Cardiac septum (tissue), 1 donor: ENCODE data around the gene CHST11. TPM values are rescaled to one million over a fixed set of nuclear protein-coding genes. Genes with fewer than 3 reads are reported as not detected.

ENCODE experiments used
- DNase-seq: peaks from one replicate; pipeline ENCODE4 v3.0.0-alpha.2; 2020; ENCODE audit warnings: low spot score
- intact Hi-C: fragments of 100-400 bp; cut with DNase I; formaldehyde crosslinking; loops from one replicate; pipeline ENCODE4 v1.14.0; 2022
- total RNA-seq: library from RNA; stranded (reverse); fragmentation: NEBNext Ultra II Directional; extraction: Animal tissue kit (Norgen Biotek cat#: 25700); gene quantifications from one replicate; pipeline ENCODE4 v1.2.1, GENCODE V29; 2021
- donor health status: DM: no; HTN: no; CAD: no.

CHST11 gene
- total RNA-seq, 1 donor from 2014 or later, result 6.1 TPM

DNA sequence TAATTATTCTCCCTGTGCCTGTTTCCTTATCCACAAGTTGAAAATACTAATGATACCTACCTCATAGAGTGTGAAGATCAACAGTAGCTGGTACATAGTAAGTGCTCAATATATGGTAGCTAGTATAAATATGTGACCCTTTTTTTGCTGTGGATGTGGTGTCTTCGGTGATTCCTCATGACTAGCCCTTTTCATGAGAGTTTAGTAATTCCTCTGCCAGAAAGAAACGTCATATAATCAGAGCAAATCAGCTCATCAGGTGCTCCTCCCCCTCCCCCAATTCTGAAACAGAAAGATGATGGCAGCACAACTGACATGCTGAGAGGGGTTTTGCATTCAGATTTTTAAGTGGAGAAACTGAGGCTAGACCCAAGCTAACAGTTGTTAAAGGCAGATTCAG is 290.6 kb downstream of the CHST11 start:
- intact Hi-C loops, result no loop called here
- no peak for DNase-seq

DNA sequence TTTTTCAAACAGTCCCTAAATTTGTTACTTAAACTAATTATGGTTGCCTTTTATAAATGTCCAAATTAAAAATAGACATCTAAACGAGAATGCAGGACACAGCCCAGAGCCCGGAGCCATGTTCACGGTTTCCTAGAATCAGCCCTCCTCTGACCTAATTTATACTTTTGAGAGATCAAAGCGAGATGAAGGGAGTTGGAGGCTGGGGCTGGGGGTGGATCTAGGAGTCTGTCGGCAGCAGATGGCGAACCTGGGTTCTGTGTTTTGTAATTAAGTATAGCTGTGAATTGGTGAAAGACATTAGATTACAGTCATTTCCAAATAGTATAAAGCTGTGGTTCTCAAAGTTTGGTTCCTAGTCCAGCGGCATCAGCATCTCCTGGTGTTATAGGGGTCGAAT is 291.2 kb downstream of the CHST11 start:
- peak; percentile 14 for DNase-seq
- intact Hi-C loops, result no loop called here

DNA sequence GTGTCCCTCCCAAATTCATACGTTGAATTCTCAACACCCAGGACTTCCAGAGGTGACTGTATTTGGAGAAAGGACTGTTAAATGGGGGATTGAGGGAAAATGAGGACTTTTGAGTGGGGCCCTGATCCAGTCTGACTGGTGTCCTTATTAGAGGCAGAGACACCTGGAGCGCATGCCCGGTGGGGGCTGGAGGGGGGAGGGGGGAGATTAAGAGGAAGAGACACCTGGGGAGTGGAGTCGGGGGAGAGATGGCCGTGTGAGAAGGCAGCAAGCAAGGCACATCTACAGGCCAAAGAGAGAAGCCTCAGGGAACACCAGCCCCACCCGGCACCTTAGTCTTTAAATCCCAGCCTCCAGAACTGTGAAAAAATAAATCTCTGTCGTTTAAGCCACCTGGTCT is 291.6 kb downstream of the CHST11 start:
- intact Hi-C loops, result no loop called here
- peak; percentile 55 for DNase-seq

DNA sequence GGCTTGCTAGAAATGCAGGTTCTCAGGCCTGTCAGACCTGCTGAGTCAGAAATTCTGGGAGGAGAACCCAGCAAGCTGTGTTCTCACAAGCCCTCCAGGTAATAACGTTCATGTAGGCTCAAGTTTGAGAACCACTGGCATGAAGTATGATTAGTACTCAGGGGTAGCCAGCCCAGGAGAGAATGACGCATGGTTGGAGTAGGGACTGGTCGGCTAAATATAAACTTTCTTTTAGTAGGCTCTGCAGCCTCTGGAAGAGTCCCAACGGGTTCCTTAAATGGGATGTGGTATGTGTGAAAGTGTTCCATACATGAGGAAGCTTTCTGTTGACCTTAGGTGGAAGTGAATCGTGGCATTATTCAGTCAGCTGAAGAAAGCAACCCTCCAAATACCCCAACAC is 292.0 kb downstream of the CHST11 start:
- peak; percentile 66 for DNase-seq
- intact Hi-C loops, result no loop called here

GRCh38 chr12:104749545-104749944 is 292.8 kb downstream of the CHST11 start:
- intact Hi-C loops, result no loop called here

DNA sequence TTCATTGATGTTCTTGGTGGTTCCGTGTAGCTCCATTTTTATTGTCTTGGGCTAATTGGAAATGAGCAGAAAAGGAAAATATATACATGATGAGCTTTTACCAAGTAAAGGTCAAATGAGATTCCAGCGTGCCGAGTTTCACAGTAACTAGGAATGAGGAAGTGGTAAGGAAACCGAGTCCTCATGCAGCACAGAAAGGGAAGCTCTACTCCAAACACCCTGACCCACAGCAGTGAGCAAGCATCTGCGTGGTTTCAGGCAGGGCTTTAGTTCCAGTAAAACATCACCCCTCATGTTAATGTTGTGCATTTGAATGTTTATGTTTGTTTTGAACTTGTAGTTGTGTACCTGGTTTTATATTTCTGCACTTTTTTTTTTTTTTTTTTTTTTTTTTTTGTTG is 293.3 kb downstream of the CHST11 start:
- DNase-seq, result peak; percentile 88
- intact Hi-C loops, result no loop called here

More at GRCh38 chr12:104749545-104749944, 292.8 kb downstream of the CHST11 start:
- peak; percentile 36 for DNase-seq

DNA sequence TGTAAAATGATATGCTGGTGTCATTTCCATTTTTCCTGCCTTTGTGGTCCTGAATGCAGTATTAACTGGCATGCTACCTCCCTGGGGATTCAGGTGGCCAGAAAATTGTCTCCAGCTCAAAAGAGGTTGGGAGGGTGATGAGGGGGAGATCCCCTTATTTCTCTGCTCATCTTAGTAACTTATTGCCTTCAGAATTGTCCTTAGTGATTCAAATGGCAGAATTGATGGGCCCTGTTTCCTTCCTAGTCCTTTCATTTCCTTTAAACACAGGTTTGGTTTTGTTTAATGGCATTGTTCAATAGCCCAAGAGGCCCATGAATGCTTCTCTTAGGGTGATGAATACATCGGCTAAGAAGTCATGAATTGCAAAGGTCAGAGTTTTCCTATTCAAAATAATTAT is 294.4 kb downstream of the CHST11 start:
- intact Hi-C loops, result no loop called here

GRCh38 chr12:104751594-104751993 is 294.8 kb downstream of the CHST11 start:
- DNase-seq, result no peak
- intact Hi-C loops, result no loop called here

More for the DNA sequence above, 294.4 kb downstream of the CHST11 start:
- DNase-seq, result no peak

DNA sequence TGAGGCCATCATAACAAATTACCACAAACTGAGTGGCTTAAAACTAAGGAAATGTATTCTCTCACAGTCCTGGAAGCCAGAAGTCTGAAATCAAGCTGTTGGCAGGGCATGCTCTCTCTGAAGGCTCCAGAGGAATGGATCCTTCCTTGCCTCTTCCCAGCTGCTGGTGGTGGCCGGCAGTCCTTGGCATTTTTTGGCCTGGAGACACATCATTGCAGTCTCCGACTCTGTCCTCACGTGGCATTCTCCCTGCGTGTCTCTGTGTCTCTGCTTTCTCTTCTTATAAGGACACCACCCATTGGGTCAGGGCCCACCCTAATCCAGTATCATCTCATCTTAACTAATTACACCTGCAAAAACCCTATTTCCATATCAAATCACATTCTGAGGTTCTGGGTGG is 295.3 kb downstream of the CHST11 start:
- DNase-seq, result no peak
- intact Hi-C loops, result no loop called here

- intact Hi-C loops, result no loop called here
- peak; percentile 10 for DNase-seq
These were observed 296.1 kb downstream of the CHST11 start for GRCh38 chr12:104752881-104753280.

DNA sequence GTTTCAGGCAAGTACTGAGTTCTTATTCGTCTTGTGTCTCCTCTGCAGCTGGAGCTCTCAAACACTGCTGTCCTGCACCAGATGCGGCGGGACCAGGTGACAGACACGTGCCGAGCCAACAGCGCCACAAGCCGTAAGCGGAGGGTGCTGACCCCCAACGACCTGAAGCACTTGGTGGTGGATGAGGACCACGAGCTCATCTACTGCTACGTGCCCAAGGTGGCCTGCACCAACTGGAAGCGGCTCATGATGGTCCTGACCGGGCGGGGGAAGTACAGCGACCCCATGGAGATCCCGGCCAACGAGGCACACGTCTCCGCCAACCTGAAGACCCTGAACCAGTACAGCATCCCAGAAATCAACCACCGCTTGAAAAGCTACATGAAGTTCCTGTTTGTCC is 300.2 kb downstream of the CHST11 start:
- intact Hi-C loops, result no loop called here
- peak; percentile 50 for DNase-seq

GRCh38 chr12:104758771-104759170 is 302.0 kb downstream of the CHST11 start:
- intact Hi-C loops, result no loop called here
- DNase-seq, result no peak

DNA sequence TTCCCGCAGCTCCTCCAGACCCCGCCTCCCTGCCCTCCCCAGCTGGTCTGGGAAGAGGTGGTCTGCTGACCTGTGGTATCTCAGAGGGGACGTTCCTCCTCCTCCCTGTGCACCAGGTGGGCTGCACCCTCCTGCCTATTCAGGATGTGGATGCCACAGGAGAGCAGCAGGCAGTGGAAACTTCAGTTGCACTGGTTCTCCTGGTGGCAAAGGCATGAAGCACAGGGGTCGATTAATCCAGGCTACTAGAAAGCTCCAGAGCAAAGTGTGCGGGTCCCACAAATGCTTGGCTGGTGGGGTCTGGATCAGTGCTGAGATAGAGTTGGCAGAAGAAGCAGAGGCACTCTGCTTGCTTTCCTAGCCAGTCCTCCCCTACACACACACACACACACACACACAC is 304.3 kb downstream of the CHST11 start:
- DNase-seq, result no peak
- intact Hi-C loops, result no loop called here

GRCh38 chr12:104761611-104762010 is 304.9 kb downstream of the CHST11 start:
- intact Hi-C loops, result no loop called here
- no peak for DNase-seq

- intact Hi-C loops, result no loop called here
- no peak for DNase-seq
These were observed 306.5 kb downstream of the CHST11 start for GRCh38 chr12:104763168-104763805.

- intact Hi-C loops, result no loop called here
- no peak for DNase-seq
These were observed 307.7 kb downstream of the CHST11 start for GRCh38 chr12:104764225-104765091.

DNA sequence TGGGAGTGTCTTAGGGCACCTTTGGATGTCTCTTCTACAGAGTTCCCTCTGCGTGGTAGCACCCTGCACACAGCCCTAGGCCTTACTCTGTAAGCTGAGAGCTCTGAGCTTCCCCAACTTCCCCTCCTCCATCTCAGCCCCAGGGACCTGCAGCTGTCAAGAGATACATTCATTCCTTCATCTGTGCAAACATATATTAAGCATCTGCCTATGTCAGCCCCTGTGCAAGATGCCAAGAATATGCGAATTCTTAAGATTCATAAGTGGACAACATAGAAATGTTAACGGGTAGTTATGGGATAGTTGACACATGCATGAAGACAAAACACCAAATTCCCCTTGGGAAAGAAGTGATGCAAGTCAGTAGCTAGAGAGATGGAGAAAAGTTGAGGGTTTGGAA is 310.5 kb downstream of the CHST11 start:
- no peak for DNase-seq
- intact Hi-C loops, result no loop called here

GRCh38 chr12:104768033-104768432 is 311.3 kb downstream of the CHST11 start:
- DNase-seq, result no peak
- intact Hi-C loops, result no loop called here

DNA sequence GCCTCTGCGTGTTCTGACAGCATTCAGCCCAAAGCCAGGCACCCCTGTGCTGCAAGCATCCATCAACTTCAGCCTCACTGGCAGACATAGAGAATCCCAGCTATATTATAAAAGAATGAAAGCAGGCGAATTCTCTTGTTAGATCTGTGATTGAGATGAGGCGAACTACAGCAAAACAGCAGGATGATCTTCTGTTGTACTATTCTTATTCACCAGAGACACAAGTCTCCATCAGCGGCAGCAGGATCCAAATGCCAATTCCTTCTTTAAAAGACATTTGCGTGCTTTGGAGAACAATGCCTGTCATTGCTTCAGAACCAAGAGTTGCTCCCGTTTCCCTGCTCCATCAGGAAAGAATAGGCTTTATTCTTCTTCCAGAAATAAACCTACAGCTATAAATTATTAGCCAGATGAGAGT is 312.4 kb downstream of the CHST11 start:
- no peak for DNase-seq
- intact Hi-C loops, result no loop called here

DNA sequence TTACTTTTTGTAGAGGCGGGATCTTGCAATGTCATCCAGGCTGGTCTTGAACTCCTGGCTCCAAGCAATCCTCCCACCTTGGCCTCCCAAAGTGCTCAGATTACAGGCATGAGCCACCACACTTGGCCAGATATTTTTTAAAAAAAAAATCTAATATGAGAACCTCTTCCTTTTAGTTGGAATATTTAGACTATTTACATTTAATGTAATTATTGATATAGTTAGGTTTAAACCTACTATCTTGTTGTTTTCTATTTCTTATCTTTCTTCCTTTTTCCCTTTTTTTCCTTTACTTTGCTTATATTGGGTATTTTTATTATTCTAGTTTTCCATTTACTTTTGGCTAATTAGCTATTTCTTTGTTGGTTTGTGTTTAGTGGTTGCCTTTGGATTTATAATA is 315.6 kb downstream of the CHST11 start:
- no peak for DNase-seq
- intact Hi-C loops, result no loop called here

DNA sequence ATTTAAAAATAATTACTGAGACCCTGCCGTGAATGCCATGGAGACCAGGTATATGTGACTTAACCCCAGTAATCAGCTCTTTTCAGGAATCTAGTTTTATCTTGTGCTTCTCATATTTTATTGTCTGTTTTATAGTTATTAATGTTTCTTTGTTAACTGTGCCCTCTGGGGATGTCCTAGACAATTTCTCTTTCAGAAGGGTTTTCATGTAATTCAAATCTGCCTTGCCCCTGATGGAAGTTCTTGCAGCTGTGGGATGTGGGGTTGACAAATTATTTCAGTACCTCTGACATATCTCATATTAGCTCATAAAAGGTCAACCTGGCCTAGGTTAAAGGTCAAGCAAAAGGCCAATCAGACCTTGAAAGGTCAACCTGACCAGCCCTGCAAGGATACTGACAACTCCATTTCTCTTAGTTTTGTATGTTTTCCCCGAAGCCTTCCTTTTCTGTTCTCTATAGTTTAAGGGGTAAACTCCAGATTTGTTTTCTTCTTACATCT is 319.0 kb downstream of the CHST11 start:
- intact Hi-C loops, result no loop called here
- no peak for DNase-seq
